H1 (cell line): ENCODE data around the gene NFYA. TPM values are rescaled to one million over a fixed set of nuclear protein-coding genes. Genes with fewer than 3 reads are reported as not detected.

ENCODE experiments used
- EGR1 ChIP-seq: IDR thresholded peaks from 2 replicates; pipeline ENCODE4 v1.6.1; 2011; ENCODE audit warnings: low read depth, low read length, borderline replicate concordance
- HDAC6 ChIP-seq: IDR thresholded peaks from one replicate; pipeline ENCODE4 v1.7.1; 2012; ENCODE audit warnings: low read depth, mild to moderate bottlenecking, inconsistent platforms, low read length, moderate library complexity
- YY1 ChIP-seq: IDR thresholded peaks from 2 replicates; pipeline ENCODE4 v1.6.1; 2011; ENCODE audit warnings: low read depth, mild to moderate bottlenecking, low read length
- polyA plus RNA-seq, 7 experiments: library from polyadenylated mRNA; depleted of rRNA in 3 of 7; stranded (reverse) in 5 of 7; unstranded in 2 of 7; fragments of >200 nt in 5 of 7; fragments of 200-250 nt in 2 of 7; gene quantifications; 1 replicate in 5 of 7; 2 replicates in 1 of 7; 4 replicates in 1 of 7; pipeline versions ENCODE4 v1.2.1 to v1.2.3, GENCODE V29; 2011 to 2013; ENCODE audit warnings: missing spikeins in 2 of 7, mixed read lengths in 2 of 7
- total RNA-seq: library from RNA; stranded (reverse); fragmentation: NEBNext Ultra II Directional; extraction: Animal tissue kit (Norgen Biotek cat#: 25700); gene quantifications from 2 replicates; pipeline ENCODE4 v1.2.1, GENCODE V29; 2021
- TF ChIP-seq, protein P1 (sequence below): fragments of 300-600 bp; sonication (generic); IDR thresholded peaks from 2 replicates; pipeline ENCODE4 v1.7.1; 2012; ENCODE audit warnings: low read length, moderate library complexity, mild to moderate bottlenecking, inconsistent platforms; ENCODE audit not compliant: insufficient replicate concordance

NFYA gene
- total and polyA plus RNA-seq, 2 of the 8 experiments (the other 6 are each of a cell fraction or from before 2014, with no cell fraction given), result 19.8 to 33.7 TPM

DNA sequence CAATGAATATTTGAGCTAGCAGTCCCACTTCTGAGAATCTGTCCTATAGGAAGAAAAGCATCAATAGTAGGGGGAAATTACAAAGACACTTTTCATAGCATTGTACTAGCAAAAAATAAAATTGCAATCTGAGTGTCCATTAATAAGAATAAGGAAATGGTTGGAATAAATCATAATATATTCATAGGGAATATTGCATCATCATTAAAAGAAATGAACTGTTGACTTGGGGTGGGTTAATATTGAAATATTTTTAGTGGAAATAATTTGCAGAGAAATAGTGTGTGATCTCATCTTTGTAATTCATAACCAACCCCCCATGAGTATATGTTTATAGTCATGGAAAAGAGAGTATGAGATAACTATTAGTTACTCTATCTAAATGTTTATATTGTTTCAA, 12.4 kb downstream of the NFYA start (continued):
- TF ChIP-seq, protein P1, sequence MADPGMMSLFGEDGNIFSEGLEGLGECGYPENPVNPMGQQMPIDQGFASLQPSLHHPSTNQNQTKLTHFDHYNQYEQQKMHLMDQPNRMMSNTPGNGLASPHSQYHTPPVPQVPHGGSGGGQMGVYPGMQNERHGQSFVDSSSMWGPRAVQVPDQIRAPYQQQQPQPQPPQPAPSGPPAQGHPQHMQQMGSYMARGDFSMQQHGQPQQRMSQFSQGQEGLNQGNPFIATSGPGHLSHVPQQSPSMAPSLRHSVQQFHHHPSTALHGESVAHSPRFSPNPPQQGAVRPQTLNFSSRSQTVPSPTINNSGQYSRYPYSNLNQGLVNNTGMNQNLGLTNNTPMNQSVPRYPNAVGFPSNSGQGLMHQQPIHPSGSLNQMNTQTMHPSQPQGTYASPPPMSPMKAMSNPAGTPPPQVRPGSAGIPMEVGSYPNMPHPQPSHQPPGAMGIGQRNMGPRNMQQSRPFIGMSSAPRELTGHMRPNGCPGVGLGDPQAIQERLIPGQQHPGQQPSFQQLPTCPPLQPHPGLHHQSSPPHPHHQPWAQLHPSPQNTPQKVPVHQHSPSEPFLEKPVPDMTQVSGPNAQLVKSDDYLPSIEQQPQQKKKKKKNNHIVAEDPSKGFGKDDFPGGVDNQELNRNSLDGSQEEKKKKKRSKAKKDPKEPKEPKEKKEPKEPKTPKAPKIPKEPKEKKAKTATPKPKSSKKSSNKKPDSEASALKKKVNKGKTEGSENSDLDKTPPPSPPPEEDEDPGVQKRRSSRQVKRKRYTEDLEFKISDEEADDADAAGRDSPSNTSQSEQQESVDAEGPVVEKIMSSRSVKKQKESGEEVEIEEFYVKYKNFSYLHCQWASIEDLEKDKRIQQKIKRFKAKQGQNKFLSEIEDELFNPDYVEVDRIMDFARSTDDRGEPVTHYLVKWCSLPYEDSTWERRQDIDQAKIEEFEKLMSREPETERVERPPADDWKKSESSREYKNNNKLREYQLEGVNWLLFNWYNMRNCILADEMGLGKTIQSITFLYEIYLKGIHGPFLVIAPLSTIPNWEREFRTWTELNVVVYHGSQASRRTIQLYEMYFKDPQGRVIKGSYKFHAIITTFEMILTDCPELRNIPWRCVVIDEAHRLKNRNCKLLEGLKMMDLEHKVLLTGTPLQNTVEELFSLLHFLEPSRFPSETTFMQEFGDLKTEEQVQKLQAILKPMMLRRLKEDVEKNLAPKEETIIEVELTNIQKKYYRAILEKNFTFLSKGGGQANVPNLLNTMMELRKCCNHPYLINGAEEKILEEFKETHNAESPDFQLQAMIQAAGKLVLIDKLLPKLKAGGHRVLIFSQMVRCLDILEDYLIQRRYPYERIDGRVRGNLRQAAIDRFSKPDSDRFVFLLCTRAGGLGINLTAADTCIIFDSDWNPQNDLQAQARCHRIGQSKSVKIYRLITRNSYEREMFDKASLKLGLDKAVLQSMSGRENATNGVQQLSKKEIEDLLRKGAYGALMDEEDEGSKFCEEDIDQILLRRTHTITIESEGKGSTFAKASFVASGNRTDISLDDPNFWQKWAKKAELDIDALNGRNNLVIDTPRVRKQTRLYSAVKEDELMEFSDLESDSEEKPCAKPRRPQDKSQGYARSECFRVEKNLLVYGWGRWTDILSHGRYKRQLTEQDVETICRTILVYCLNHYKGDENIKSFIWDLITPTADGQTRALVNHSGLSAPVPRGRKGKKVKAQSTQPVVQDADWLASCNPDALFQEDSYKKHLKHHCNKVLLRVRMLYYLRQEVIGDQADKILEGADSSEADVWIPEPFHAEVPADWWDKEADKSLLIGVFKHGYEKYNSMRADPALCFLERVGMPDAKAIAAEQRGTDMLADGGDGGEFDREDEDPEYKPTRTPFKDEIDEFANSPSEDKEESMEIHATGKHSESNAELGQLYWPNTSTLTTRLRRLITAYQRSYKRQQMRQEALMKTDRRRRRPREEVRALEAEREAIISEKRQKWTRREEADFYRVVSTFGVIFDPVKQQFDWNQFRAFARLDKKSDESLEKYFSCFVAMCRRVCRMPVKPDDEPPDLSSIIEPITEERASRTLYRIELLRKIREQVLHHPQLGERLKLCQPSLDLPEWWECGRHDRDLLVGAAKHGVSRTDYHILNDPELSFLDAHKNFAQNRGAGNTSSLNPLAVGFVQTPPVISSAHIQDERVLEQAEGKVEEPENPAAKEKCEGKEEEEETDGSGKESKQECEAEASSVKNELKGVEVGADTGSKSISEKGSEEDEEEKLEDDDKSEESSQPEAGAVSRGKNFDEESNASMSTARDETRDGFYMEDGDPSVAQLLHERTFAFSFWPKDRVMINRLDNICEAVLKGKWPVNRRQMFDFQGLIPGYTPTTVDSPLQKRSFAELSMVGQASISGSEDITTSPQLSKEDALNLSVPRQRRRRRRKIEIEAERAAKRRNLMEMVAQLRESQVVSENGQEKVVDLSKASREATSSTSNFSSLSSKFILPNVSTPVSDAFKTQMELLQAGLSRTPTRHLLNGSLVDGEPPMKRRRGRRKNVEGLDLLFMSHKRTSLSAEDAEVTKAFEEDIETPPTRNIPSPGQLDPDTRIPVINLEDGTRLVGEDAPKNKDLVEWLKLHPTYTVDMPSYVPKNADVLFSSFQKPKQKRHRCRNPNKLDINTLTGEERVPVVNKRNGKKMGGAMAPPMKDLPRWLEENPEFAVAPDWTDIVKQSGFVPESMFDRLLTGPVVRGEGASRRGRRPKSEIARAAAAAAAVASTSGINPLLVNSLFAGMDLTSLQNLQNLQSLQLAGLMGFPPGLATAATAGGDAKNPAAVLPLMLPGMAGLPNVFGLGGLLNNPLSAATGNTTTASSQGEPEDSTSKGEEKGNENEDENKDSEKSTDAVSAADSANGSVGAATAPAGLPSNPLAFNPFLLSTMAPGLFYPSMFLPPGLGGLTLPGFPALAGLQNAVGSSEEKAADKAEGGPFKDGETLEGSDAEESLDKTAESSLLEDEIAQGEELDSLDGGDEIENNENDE, result no peak
- TF ChIP-seq YY1, result no peak
- TF ChIP-seq EGR1, result no peak
- TF ChIP-seq HDAC6, result no peak
